Measurements from ENCODE around the gene EDNRB. TPM values are rescaled to one million over a fixed set of nuclear protein-coding genes. Genes with fewer than 3 reads are reported as not detected.

Gene EDNRB
- total RNA-seq, 1 experiment from 2014 or later, result not detected

- H3K4me3 ChIP-seq, result no peak overlapping the region
- no peaks in the 10 kb centered on the region for H3K4me1 ChIP-seq (replicated peaks)
- H3K27me3 ChIP-seq (replicated peaks), result peaks cover 10% of the 10 kb centered on the region
- no peak overlapping the region for H3K27ac ChIP-seq
- H3K36me3 ChIP-seq, result no peaks in the 10 kb centered on the region
- DNase-seq (ENCODE audit: low read depth in 1 of 2, low spot score in 2 of 2), result no peak
- H3K9me3 ChIP-seq (replicated peaks), result no peaks in the 10 kb centered on the region
Measured at GRCh38 chr13:77911751-77912150, 6.9 kb downstream of the EDNRB start.

DNA sequence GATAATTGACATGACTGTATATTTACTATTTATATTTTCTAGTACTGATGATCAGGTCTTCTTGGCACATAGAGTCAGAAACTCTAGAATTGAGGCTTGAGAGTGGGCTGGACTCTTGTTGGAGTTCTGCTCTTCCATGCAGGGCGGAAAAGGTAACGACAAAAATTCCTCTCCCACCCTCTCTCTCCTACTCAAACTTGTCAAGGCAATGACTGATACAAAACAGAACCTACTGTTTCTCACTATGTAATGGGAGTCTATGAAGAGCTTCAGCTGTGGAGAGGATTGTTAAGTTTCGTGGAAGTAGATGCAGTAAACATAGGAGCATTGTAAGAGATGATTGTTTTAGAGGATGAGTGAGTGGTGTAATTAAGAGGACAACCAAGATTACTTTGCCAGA lies 8.8 kb downstream of the EDNRB start:
- DNase-seq (ENCODE audit: low read depth in 1 of 2, low spot score in 2 of 2), result no peak
- Histone ChIP-seq H3K9me3 (replicated peaks) (no peaks in the 10 kb centered on the region), H3K27me3 (replicated peaks) (peaks cover 5% of the 10 kb centered on the region; the same call in 1 of the 2 replicates), H3K27ac (no peak overlapping the region), H3K4me3 (no peak overlapping the region), H3K36me3 (no peaks in the 10 kb centered on the region), H3K4me1 (replicated peaks) (no peaks in the 10 kb centered on the region)

DNA sequence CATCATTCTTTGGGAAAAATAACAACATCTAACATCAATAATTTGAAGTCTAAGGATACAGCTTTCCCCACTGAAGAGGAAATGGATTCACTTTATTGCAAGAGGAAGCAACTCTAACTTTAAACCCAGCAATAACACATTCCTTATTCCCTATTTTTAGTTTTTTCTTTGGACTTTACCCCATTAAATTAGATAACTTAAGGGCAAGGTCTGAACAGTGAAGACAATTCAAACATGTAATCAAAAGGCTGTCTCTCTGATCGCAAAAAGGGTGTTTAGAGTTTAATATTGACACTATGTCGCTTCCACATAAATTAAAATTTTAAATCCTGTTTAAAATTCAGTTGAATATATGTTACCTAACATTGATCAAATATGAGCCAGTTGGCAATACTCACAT lies 10.1 kb downstream of the EDNRB start:
- no peaks in the 10 kb centered on the region for H3K9me3 ChIP-seq (replicated peaks)
- no peaks in the 10 kb centered on the region for H3K4me1 ChIP-seq (replicated peaks)

DNA sequence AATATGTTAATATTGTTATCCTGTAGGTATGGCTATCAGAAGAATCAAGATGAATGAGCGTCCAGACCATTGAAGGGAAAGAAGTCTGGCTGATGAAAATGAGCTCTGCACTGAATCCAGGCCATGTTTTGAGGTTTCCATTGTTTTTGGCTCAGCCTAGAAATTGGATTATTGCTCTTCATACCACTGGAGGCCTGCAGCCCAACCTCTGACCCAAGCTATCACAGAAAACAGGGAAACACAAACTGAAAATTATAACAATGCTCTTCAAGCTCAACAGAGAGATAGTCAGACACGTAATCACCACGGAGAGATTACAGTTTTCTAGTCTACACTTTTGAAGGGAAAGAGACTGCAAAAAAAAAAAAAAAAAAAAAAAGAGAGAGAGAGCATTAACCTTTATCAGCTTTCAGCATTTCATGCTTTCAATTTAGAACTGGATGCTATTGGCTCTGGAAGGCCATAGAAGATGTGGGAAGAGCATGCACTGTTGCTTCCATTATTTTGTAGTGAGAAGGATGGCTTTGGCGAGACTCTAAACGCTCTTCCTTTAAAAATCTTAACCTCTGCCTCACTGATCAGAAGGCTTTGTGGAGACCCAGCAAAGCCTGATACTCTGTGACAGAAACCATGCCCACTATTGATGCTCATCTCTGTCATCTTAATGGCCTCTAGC lies 10.8 kb downstream of the EDNRB start:
- no peaks in the 10 kb centered on the region for H3K36me3 ChIP-seq
- H3K27me3 ChIP-seq (replicated peaks), result no peaks in the 10 kb centered on the region; the same call in 1 of the 2 replicates
- H3K9me3 ChIP-seq (replicated peaks), result no peaks in the 10 kb centered on the region
- H3K27ac ChIP-seq, result no peak overlapping the region
- H3K4me3 ChIP-seq, result no peak overlapping the region
- no peaks in the 10 kb centered on the region for H3K4me1 ChIP-seq (replicated peaks)
- no peak for DNase-seq (ENCODE audit: low read depth in 1 of 2, low spot score in 2 of 2)

More for the DNA sequence above, 10.1 kb downstream of the EDNRB start:
- Histone ChIP-seq H3K4me3 (no peak overlapping the region), H3K27me3 (replicated peaks) (peaks cover 5% of the 10 kb centered on the region; the same call in 1 of the 2 replicates), H3K36me3 (no peaks in the 10 kb centered on the region), H3K27ac (no peak overlapping the region)
- DNase-seq (ENCODE audit: low read depth in 1 of 2, low spot score in 2 of 2), result no peak

DNA sequence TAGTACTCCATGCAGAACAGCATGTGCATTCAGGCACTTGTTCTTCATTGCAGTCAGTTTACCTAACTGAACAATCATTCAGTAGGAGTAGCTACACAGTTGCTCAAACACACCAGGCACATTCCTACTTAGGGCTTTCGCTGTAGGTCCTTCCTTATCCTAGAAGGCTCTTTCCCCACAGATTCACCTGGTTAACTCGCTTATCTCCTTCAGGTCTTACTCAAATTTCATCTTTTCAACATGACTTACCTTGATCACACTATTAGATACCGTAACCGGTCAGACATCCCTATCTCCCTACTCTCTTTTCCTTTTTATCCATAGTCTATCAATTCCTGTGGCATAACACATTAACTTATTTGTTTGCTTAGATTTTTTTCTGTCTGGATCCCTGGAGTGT lies 14.6 kb downstream of the EDNRB start:
- H3K27ac ChIP-seq, result no peak overlapping the region
- no peaks in the 10 kb centered on the region for H3K4me1 ChIP-seq (replicated peaks)
- no peaks in the 10 kb centered on the region for H3K9me3 ChIP-seq (replicated peaks)
- no peaks in the 10 kb centered on the region for H3K27me3 ChIP-seq (replicated peaks)
- no peak overlapping the region for H3K4me3 ChIP-seq
- no peaks in the 10 kb centered on the region for H3K36me3 ChIP-seq
- no peak for DNase-seq (ENCODE audit: low read depth in 1 of 2, low spot score in 2 of 2)

GRCh38 chr13:77903435-77903834 lies 15.2 kb downstream of the EDNRB start:
- Histone ChIP-seq H3K36me3 (no peaks in the 10 kb centered on the region), H3K27me3 (replicated peaks) (no peaks in the 10 kb centered on the region), H3K4me1 (replicated peaks) (no peaks in the 10 kb centered on the region), H3K4me3 (no peak overlapping the region), H3K9me3 (replicated peaks) (no peaks in the 10 kb centered on the region), H3K27ac (no peak overlapping the region)
- DNase-seq (ENCODE audit: low read depth in 1 of 2, low spot score in 2 of 2), result no peak

DNA sequence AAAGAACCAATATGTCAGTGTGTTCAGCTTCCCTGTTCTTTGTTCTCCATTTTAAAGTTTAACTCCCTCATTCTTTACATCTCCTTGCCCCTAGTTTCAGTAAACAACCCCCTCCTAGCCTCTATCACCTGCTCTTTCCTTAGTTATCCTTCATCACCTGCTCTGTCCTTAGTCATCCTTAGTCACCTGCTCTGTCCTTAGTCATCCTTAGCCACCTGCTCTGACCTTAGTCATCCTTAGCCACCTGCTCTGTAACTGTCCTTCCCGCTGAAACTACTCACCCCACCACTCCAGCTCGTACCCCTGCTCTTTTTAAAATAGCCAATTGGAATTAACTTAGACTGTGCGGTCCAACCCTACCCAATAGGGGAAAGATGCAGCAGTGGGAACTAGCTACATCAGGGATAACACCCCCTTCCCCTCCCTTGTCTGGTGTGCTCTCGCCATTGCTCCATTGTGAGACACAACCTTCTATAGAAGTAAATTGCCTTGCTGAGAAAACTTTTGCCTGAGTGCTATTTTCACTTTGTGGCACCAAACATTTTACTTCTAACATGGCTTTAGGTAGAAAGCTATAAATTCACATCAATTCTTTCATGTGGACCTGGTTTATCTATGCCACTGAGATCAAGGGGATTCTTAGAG lies 16.2 kb downstream of the EDNRB start:
- H3K27me3 ChIP-seq (replicated peaks), result no peaks in the 10 kb centered on the region
- no peaks in the 10 kb centered on the region for H3K4me1 ChIP-seq (replicated peaks)
- H3K4me3 ChIP-seq, result no peak overlapping the region
- no peaks in the 10 kb centered on the region for H3K36me3 ChIP-seq
- DNase-seq (ENCODE audit: low read depth in 1 of 2, low spot score in 2 of 2), result no peak
- H3K27ac ChIP-seq, result no peak overlapping the region
- no peaks in the 10 kb centered on the region for H3K9me3 ChIP-seq (replicated peaks)

DNA sequence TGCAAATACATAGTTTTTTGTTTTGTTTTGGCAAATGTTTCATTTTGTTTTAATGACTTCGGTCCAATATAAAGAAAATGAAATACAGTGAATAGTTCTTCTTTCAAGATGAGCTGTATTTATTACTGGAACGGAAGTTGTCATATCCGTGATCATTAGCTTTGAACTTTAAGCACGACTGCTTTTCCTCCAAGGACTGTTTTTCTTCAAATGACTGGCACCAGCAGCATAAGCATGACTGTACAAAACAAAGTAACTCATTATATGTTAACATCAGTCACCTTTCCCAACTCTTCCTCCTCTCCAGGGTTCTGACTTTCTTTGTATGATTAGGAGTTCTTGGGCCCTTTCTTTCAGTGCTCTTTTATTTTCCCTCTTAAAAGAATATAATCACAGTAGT lies 20.5 kb downstream of the EDNRB start:
- no peak for DNase-seq (ENCODE audit: low read depth in 1 of 2, low spot score in 2 of 2)
- Histone ChIP-seq H3K27me3 (replicated peaks) (peaks cover 14% of the 10 kb centered on the region; the same call in 1 of the 2 replicates), H3K9me3 (replicated peaks) (no peaks in the 10 kb centered on the region), H3K4me1 (replicated peaks) (no peaks in the 10 kb centered on the region), H3K36me3 (no peaks in the 10 kb centered on the region), H3K4me3 (no peak overlapping the region), H3K27ac (no peak overlapping the region)

GRCh38 chr13:77896977-77897376 lies 21.7 kb downstream of the EDNRB start:
- no peak overlapping the region for H3K4me3 ChIP-seq

DNA sequence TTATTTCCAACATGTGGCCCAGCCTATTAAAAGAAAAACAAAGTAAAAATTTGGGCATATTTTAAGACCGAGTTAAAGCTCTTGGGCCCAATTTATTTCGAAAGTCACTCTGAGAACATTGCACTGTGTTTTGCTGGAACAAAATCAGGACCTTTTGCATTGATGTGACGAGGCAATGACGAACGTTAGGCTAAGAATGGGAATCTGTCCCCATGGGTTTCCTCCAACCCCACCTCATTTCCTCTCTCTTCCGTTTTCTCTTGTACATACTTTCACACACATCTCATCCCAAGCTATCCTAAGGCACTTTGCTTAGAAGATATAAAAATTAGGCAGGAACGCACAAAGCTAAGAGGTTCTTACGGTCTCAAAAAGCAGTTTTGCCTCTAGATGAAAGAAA lies 22.1 kb downstream of the EDNRB start:
- H3K27me3 ChIP-seq (replicated peaks), result peaks cover 14% of the 10 kb centered on the region; the same call in 1 of the 2 replicates
- H3K4me3 ChIP-seq, result no peak overlapping the region
- H3K4me1 ChIP-seq (replicated peaks), result no peaks in the 10 kb centered on the region
- H3K36me3 ChIP-seq, result no peaks in the 10 kb centered on the region
- H3K27ac ChIP-seq, result no peak overlapping the region
- DNase-seq (ENCODE audit: low read depth in 1 of 2, low spot score in 2 of 2), result no peak
- H3K9me3 ChIP-seq (replicated peaks), result no peaks in the 10 kb centered on the region

More at GRCh38 chr13:77896977-77897376, 21.7 kb downstream of the EDNRB start:
- H3K9me3 ChIP-seq (replicated peaks), result no peaks in the 10 kb centered on the region
- H3K36me3 ChIP-seq, result no peaks in the 10 kb centered on the region
- H3K27ac ChIP-seq, result no peak overlapping the region
- peaks cover 14% of the 10 kb centered on the region; the same call in 1 of the 2 replicates for H3K27me3 ChIP-seq (replicated peaks)
- no peak for DNase-seq (ENCODE audit: low read depth in 1 of 2, low spot score in 2 of 2)
- H3K4me1 ChIP-seq (replicated peaks), result no peaks in the 10 kb centered on the region

DNA sequence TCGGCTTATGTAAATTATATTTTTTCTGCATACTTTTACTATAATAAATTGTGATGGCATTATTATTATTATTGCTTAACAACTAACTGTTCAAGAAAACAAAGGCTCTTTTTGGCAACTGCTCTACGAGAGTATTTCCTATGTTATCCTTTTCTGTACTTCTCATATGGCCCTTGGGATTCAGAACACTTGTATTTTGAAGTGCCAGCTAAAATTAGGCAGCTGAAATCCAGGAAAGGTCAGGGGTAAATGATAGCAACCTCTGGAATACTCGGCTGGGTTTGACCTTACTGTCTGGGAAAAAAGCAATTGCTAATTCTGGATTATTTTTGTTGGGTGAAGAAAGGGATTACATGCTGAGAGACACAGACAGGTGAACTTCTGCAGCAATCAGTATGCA lies 23.9 kb downstream of the EDNRB start:
- H3K4me1 ChIP-seq (replicated peaks), result no peaks in the 10 kb centered on the region
- no peak overlapping the region for H3K4me3 ChIP-seq
- peaks cover 14% of the 10 kb centered on the region; the same call in 1 of the 2 replicates for H3K27me3 ChIP-seq (replicated peaks)
- H3K9me3 ChIP-seq (replicated peaks), result no peaks in the 10 kb centered on the region
- H3K36me3 ChIP-seq, result no peaks in the 10 kb centered on the region
- no peak for DNase-seq (ENCODE audit: low read depth in 1 of 2, low spot score in 2 of 2)
- no peak overlapping the region for H3K27ac ChIP-seq

GRCh38 chr13:77893066-77893465 lies 25.6 kb downstream of the EDNRB start:
- DNase-seq (ENCODE audit: low read depth in 1 of 2, low spot score in 2 of 2), result no peak
- H3K9me3 ChIP-seq (replicated peaks), result no peaks in the 10 kb centered on the region
- no peaks in the 10 kb centered on the region for H3K36me3 ChIP-seq
- no peak overlapping the region for H3K27ac ChIP-seq
- no peaks in the 10 kb centered on the region for H3K4me1 ChIP-seq (replicated peaks)
- no peak overlapping the region for H3K4me3 ChIP-seq
- H3K27me3 ChIP-seq (replicated peaks), result peaks cover 14% of the 10 kb centered on the region; the same call in 1 of the 2 replicates

DNA sequence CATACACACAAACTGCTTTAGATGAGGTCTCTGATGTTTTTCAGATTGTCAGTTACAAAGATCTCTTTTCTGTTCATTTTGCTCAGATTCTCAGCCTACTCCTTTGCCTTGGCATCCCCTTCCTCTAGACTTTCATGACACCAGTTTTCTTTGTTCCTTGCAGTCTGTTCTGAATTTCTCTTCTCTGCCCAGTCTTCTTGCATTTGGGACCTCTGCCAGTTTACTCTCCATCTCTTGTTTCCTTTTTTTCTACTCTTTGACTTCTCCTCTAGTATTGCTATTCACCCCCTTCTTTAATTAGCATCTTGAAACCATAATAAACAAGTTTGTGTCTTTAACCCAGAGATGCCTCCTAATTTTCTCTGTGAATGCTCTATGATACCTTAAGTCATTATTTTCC lies 26.1 kb downstream of the EDNRB start:
- Histone ChIP-seq H3K27ac (no peak overlapping the region), H3K4me1 (replicated peaks) (no peaks in the 10 kb centered on the region), H3K9me3 (replicated peaks) (no peaks in the 10 kb centered on the region), H3K36me3 (no peaks in the 10 kb centered on the region), H3K4me3 (no peak overlapping the region), H3K27me3 (replicated peaks) (peaks cover 14% of the 10 kb centered on the region; the same call in 1 of the 2 replicates)
- DNase-seq (ENCODE audit: low read depth in 1 of 2, low spot score in 2 of 2), result no peak

GRCh38 chr13:77891486-77891885 lies 27.1 kb downstream of the EDNRB start:
- no peak overlapping the region for H3K4me3 ChIP-seq
- no peaks in the 10 kb centered on the region for H3K4me1 ChIP-seq (replicated peaks)
- H3K9me3 ChIP-seq (replicated peaks), result no peaks in the 10 kb centered on the region
- no peak overlapping the region for H3K27ac ChIP-seq
- no peaks in the 10 kb centered on the region for H3K36me3 ChIP-seq
- peaks cover 14% of the 10 kb centered on the region; the same call in 1 of the 2 replicates for H3K27me3 ChIP-seq (replicated peaks)
- no peak for DNase-seq (ENCODE audit: low read depth in 1 of 2, low spot score in 2 of 2)

All from SJSA1 (cell line).